ENCODE data around the gene CCDC201. TPM values are rescaled to one million over a fixed set of nuclear protein-coding genes. Genes with fewer than 3 reads are reported as not detected.

The CCDC201 gene
- total RNA-seq, 4 donors from 2014 or later = not detected

GRCh38 chr7:45918556-45918955, 45.7 kb upstream of the CCDC201 start:
- no peak for TF ChIP-seq CTCF (IDR thresholded peaks at IDR 0.05)
- ATAC-seq (ENCODE audit: low FRiP score) (no peak), DNase-seq (ENCODE audit: low spot score) (no peak)

GRCh38 chr7:45917658-45918057, 44.8 kb upstream of the CCDC201 start:
- peak in 2 of 3 donors; percentile 54 to 90 for TF ChIP-seq CTCF (IDR thresholded peaks at IDR 0.05)
- ATAC-seq (ENCODE audit: low FRiP score) (no peak), DNase-seq (ENCODE audit: low spot score) (peak; percentile 80)

- DNase-seq (ENCODE audit: low spot score) = no peak
- ATAC-seq (ENCODE audit: low FRiP score) = no peak
- no peak for TF ChIP-seq CTCF (IDR thresholded peaks at IDR 0.05)
These were observed 44.2 kb upstream of the CCDC201 start for GRCh38 chr7:45917064-45917463.

GRCh38 chr7:45915606-45916005, 42.7 kb upstream of the CCDC201 start:
- ATAC-seq (ENCODE audit: low FRiP score) = no peak
- no peak for DNase-seq (ENCODE audit: low spot score)
- no peak for TF ChIP-seq CTCF (IDR thresholded peaks at IDR 0.05)

GRCh38 chr7:45914911-45915310, 42.0 kb upstream of the CCDC201 start:
- ATAC-seq (ENCODE audit: low FRiP score) (no peak), DNase-seq (ENCODE audit: low spot score) (no peak)
- no peak for TF ChIP-seq CTCF (IDR thresholded peaks at IDR 0.05)

- no peak for TF ChIP-seq CTCF (IDR thresholded peaks at IDR 0.05)
- DNase-seq (ENCODE audit: low spot score) = no peak
- ATAC-seq (ENCODE audit: low FRiP score) = no peak
These were observed 40.1 kb upstream of the CCDC201 start for GRCh38 chr7:45912972-45913371.

- ATAC-seq (ENCODE audit: low FRiP score) (no peak), DNase-seq (ENCODE audit: low spot score) (no peak)
- TF ChIP-seq CTCF (IDR thresholded peaks at IDR 0.05) = no peak
These were observed 38.4 kb upstream of the CCDC201 start for GRCh38 chr7:45911311-45911710.
